IPS-18a (cell line): ENCODE data around the gene ST8SIA5.

Source experiments
- H3K27ac ChIP-seq: one replicate; pipeline ENCODE4 v1.5.1; 2013; ENCODE audit warnings: low read length
- H3K27me3 ChIP-seq: one replicate; pipeline ENCODE4 v1.6.1; 2013; ENCODE audit warnings: mild to moderate bottlenecking, low read length; ENCODE audit not compliant: control insufficient read depth, insufficient read depth
- H3K36me3 ChIP-seq: one replicate; pipeline ENCODE4 v1.6.1; 2013; ENCODE audit warnings: low read depth, low read length; ENCODE audit not compliant: control insufficient read depth
- H3K4me1 ChIP-seq: one replicate; pipeline ENCODE4 v1.6.1; 2013; ENCODE audit warnings: low read depth, low read length; ENCODE audit not compliant: control insufficient read depth
- H3K4me3 ChIP-seq: one replicate; pipeline ENCODE4 v1.5.1; 2013; ENCODE audit warnings: low read length
- H3K9ac ChIP-seq: one replicate; pipeline ENCODE4 v1.6.1; 2013; ENCODE audit warnings: mild to moderate bottlenecking, low read length, moderate library complexity
- H3K9me3 ChIP-seq: one replicate; pipeline ENCODE4 v1.6.1; 2013; ENCODE audit warnings: low read depth, low read length; ENCODE audit not compliant: control insufficient read depth

Gene ST8SIA5

DNA sequence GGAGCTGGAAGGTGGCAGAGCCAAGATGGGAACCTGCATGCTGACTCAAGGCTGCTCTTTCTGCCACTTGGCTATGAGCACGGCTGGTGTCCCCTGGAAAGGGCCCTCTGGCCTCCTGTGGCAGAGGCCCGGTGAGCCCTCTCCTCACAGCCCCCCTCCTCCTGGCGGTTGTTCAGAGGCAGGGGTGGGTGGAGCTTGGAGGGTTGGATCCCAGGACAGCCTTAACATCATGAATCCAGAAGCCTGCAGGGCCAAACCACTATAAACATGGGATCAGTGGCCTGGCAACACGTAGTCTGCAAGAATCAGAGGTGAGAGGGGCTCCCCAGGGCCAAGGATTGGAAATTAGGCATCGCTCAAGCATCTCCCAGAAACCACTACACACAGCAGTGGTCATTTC is 51.3 kb downstream of the ST8SIA5 start:
- no peaks in the 10 kb centered on the region for H3K27me3 ChIP-seq
- no peaks in the 10 kb centered on the region for H3K9me3 ChIP-seq
- H3K36me3 ChIP-seq = no peaks in the 10 kb centered on the region
- H3K9ac ChIP-seq = no peak overlapping the region
- no peak overlapping the region for H3K27ac ChIP-seq
- no peak overlapping the region for H3K4me3 ChIP-seq
- H3K4me1 ChIP-seq = no peaks in the 10 kb centered on the region

DNA sequence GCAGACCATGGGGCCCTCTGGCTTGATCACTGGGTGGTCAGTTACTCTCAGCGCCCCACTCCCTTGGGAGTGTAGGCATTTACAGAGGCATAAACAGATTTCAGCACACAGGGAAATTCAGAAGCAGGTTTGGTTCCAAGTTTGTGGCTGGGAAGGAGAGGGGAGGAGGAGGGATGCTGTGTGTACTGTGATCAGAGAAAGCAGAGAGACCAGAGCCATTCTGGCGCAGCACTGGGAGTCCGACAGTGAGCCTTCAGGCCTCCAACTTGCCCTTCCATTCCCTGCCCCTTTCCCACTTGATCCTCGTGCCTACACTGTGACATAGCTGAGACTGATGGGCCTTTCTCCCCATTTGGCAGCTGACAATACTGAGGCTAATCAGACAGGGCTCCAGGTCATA is 52.0 kb downstream of the ST8SIA5 start:
- Histone ChIP-seq H3K27ac (no peak overlapping the region), H3K4me3 (no peak overlapping the region), H3K9ac (no peak overlapping the region), H3K4me1 (no peaks in the 10 kb centered on the region), H3K27me3 (no peaks in the 10 kb centered on the region), H3K9me3 (no peaks in the 10 kb centered on the region), H3K36me3 (no peaks in the 10 kb centered on the region)

- no peaks in the 10 kb centered on the region for H3K9me3 ChIP-seq
- no peaks in the 10 kb centered on the region for H3K36me3 ChIP-seq
- no peaks in the 10 kb centered on the region for H3K4me1 ChIP-seq
- H3K27ac ChIP-seq = no peak overlapping the region
- no peak overlapping the region for H3K9ac ChIP-seq
- H3K4me3 ChIP-seq = no peak overlapping the region
- no peaks in the 10 kb centered on the region for H3K27me3 ChIP-seq
Measured at GRCh38 chr18:46704189-46704588, 52.7 kb downstream of the ST8SIA5 start.

- H3K36me3 ChIP-seq = no peaks in the 10 kb centered on the region
- H3K4me3 ChIP-seq = no peak overlapping the region
- no peaks in the 10 kb centered on the region for H3K4me1 ChIP-seq
- H3K27ac ChIP-seq = no peak overlapping the region
- H3K9ac ChIP-seq = no peak overlapping the region
- no peaks in the 10 kb centered on the region for H3K27me3 ChIP-seq
- H3K9me3 ChIP-seq = no peaks in the 10 kb centered on the region
Measured at GRCh38 chr18:46702471-46702870, 54.4 kb downstream of the ST8SIA5 start.

GRCh38 chr18:46700066-46700824 is 56.6 kb downstream of the ST8SIA5 start:
- no peaks in the 10 kb centered on the region for H3K9me3 ChIP-seq
- H3K27ac ChIP-seq = no peak overlapping the region
- no peaks in the 10 kb centered on the region for H3K27me3 ChIP-seq
- no peak overlapping the region for H3K4me3 ChIP-seq
- H3K4me1 ChIP-seq = no peaks in the 10 kb centered on the region
- H3K36me3 ChIP-seq = no peaks in the 10 kb centered on the region
- H3K9ac ChIP-seq = no peak overlapping the region

GRCh38 chr18:46696702-46697101 is 60.2 kb downstream of the ST8SIA5 start:
- Histone ChIP-seq H3K4me3 (no peak overlapping the region), H3K9ac (no peak overlapping the region), H3K27ac (no peak overlapping the region), H3K36me3 (no peaks in the 10 kb centered on the region), H3K4me1 (peaks cover 5% of the 10 kb centered on the region), H3K27me3 (no peaks in the 10 kb centered on the region), H3K9me3 (no peaks in the 10 kb centered on the region)

DNA sequence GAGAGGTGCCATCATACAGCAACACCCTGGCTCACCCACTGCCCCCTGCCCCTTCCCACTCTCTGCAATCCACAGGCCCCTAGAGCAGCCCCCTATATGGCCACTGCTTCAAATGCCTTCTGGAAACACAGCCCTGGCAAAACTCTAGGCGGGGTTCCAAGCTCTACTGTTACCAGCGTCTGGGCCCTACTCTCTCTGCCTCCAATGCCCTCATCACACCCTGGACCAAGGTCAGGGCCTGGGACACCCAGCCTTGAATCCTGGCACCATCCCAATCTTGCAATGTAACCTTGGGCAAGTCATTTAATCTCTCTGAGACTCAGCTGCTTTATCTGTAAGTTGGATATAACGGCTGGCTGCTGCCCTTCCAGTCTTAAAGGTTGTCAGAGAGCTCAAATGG is 60.6 kb downstream of the ST8SIA5 start:
- H3K4me1 ChIP-seq = peaks cover 5% of the 10 kb centered on the region
- H3K36me3 ChIP-seq = no peaks in the 10 kb centered on the region
- no peaks in the 10 kb centered on the region for H3K27me3 ChIP-seq
- no peak overlapping the region for H3K9ac ChIP-seq
- no peaks in the 10 kb centered on the region for H3K9me3 ChIP-seq
- H3K4me3 ChIP-seq = no peak overlapping the region
- no peak overlapping the region for H3K27ac ChIP-seq

- Histone ChIP-seq H3K36me3 (no peaks in the 10 kb centered on the region), H3K9ac (no peak overlapping the region), H3K27me3 (no peaks in the 10 kb centered on the region), H3K9me3 (no peaks in the 10 kb centered on the region), H3K4me1 (peaks cover 5% of the 10 kb centered on the region), H3K4me3 (no peak overlapping the region), H3K27ac (no peak overlapping the region)
Measured at GRCh38 chr18:46693996-46694395, 62.9 kb downstream of the ST8SIA5 start.

GRCh38 chr18:46688853-46689525 is 67.9 kb downstream of the ST8SIA5 start:
- H3K9me3 ChIP-seq = no peaks in the 10 kb centered on the region
- H3K27ac ChIP-seq = no peak overlapping the region
- H3K4me3 ChIP-seq = no peak overlapping the region
- H3K9ac ChIP-seq = no peak overlapping the region
- no peaks in the 10 kb centered on the region for H3K36me3 ChIP-seq
- H3K27me3 ChIP-seq = no peaks in the 10 kb centered on the region
- H3K4me1 ChIP-seq = peaks cover 5% of the 10 kb centered on the region

DNA sequence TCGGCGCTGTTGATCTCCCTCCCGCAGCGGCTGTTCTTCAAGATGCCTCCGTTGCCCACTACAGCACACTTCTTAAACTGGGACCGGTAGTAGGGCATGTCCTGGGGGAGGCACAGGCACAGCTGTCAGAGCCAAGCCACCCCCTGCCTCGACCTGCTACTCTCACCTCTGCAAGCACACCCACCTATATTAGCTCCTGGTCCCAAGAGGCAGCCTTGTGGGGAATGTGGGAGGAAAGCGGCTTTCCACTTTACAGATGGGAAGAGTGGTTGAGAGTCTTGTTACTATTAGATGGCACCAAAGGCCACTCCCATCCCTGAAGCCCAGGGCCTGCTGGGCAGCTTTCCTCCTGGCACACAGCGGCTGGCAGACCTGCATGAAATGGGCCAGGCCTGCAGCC is 70.7 kb downstream of the ST8SIA5 start:
- no peak overlapping the region for H3K4me3 ChIP-seq
- no peaks in the 10 kb centered on the region for H3K4me1 ChIP-seq
- H3K9ac ChIP-seq = no peak overlapping the region
- H3K36me3 ChIP-seq = no peaks in the 10 kb centered on the region
- no peak overlapping the region for H3K27ac ChIP-seq
- H3K9me3 ChIP-seq = no peaks in the 10 kb centered on the region
- no peaks in the 10 kb centered on the region for H3K27me3 ChIP-seq

DNA sequence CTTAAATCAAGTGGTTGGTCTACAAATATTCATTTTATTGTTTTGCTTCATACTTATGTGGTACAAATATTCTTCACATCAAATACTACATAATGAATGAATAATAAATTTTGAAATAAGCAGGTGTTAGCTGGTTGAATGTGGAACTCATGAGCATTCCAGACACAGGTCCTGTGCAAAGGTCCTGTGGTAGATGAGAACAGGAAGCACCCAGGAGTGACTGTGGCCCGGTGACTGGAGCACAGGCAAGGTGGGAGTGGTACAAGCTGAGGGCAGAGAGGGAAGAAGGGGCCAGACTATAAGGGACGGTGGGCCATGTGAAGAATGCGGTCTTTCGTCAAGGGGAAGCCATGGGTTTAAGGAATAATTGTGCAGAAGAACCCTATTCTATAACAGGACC is 73.6 kb downstream of the ST8SIA5 start:
- H3K27ac ChIP-seq = no peak overlapping the region
- H3K9me3 ChIP-seq = no peaks in the 10 kb centered on the region
- no peaks in the 10 kb centered on the region for H3K27me3 ChIP-seq
- H3K36me3 ChIP-seq = no peaks in the 10 kb centered on the region
- no peak overlapping the region for H3K4me3 ChIP-seq
- no peaks in the 10 kb centered on the region for H3K4me1 ChIP-seq
- no peak overlapping the region for H3K9ac ChIP-seq
